ENCODE data around the gene KCNJ16.

The KCNJ16 gene

GRCh38 chr17:70074956-70075355, at the start of gene KCNJ16:
KCNJ16 (plus strand) TSS chr17:70075225; CDS start chr17:70132088, 56,863 bp downstream.
- no peak for FAIRE-seq

DNA sequence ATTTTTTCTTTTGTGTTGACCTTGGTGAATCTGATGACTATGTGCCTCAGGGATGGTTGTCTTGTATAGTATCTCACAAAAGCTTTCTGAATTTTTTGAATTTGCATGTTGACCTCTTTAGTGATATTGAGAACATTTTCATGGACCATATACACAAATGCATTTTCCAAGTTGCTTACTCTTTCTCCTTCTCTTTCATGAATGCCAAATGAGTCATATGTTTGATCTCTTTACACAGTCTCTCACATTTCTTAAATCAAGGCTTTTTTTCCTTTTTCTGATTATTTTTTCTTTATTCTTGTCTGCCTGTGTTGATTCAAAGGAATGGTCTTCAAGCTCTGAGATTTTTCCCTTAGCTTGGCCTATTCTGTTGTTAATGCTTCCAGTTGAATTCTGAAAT, 46.6 kb upstream of the KCNJ16 start:
- no peak for FAIRE-seq

DNA sequence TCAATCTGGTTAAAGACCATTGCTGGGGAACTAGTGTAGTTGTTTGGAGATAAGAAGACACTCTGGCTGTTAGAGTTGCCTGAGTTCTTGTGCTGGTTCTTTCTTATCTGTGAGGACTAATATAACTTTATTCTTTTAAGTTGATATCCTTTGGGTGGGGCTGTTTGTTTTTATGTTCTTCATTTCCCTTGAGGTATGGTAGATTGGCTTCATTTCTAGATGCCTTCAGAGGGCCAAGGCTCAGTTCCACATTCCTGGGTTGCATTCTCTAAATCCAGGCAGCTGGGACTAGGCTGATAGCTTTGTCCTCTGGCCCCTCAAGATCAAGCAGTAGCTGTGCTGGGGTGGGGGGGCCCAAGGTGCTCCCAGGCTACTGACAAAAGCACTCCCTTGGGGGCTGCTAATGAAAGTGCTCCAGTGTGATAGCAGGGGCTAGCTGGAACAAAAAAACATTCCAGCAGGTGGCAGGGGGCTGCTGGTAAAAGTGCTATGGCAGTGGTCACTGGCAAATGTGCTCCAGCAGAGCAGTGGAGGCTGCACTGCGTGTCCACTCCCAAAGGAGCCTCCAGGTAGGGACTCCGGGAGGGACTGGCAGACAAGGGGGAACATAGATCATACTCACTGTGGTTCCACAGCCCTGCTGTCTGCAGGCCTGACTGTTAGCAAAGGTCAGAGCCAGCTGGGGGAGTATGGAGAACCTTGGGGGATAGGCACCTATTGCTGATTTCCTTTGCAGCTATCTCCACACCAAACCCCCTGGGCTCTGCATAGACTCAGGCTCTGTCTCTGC, 45.9 kb upstream of the KCNJ16 start:
- no peak for FAIRE-seq

DNA sequence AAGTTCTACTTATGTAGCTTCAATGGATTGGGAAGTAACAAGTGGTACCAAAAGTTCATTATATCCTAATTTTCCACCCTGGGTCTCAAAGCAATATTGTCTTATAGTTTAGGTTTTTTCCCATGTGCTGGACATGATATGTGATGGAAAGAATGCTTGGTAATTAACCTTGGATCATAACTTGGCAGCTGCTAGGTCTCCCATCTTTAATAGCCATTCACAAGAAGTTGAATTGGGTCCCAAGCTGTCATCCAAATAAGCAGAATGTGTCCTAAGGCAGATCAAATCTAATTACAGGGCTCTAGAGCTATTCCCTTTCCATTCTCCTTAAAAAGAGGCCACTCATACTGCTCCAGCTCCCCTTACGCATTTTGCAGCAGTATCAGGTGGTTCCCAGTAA, 44.7 kb upstream of the KCNJ16 start:
- FAIRE-seq, result no peak

DNA sequence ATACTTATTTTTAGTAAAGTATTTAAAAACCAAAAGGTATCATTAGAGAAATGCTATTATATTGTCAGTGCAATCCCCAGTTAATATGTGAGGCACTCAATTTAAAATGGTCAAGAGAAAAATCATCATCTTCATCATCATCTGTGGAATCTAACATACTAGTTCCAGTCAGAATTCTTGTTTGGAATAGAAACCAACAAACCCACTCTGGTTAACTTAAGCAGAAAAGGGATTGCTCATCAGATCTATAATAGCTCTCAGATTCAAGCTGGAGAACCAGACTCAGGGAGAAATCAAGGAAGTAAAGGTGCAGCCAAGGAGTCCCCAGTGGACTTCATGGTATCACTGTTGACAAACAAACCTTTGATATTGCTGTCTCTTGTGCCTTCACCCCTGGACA, 43.7 kb upstream of the KCNJ16 start:
- FAIRE-seq, result no peak

- no peak for FAIRE-seq
Measured at GRCh38 chr17:70033165-70033564, 41.9 kb upstream of the KCNJ16 start.

- no peak for FAIRE-seq
Measured at GRCh38 chr17:70034158-70034557, 40.9 kb upstream of the KCNJ16 start.

- peak; percentile 15 for FAIRE-seq
Measured at GRCh38 chr17:70037498-70037897, 37.5 kb upstream of the KCNJ16 start.

DNA sequence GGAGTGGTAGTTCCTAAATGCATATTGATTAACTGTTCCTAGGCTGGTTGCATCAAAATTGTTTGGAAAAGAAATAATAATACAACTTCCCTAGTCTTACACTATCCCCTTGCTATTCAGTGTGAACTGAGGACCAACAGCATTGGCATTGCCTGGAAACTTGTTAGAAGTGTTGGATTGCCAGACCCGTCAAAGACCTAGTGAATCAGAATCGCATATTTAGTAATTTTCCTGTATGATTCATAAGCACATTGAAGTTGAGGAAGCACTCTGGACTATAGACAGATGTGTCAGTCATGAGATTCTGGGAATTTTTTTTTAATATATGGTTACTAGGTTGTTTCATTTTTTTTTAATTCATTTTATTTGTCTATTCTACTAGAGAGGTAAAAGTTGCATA, 34.7 kb upstream of the KCNJ16 start:
- no peak for FAIRE-seq

DNA sequence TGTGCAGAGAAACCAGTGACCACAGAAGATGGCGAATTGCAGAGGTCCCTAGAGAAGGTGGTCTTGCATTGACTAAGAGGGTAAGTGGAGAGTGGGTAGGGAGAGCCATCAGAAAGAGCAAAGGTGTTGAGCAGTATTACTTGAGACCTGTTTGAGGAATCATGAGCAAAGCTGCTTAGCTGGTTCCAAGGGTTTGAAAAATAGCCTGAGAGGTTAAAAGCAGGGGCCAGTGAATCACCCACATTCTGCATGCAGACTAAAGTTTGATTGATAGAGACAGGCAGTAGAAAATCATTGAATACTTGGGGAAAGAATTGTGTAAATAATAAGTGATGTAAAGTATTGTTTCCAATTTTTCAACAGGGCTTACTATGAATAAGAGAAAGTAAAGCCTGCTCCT, 34.0 kb upstream of the KCNJ16 start:
- no peak for FAIRE-seq

GRCh38 chr17:70041540-70041939, 33.5 kb upstream of the KCNJ16 start:
- FAIRE-seq, result no peak

GRCh38 chr17:70045780-70046179, 29.2 kb upstream of the KCNJ16 start:
- FAIRE-seq, result peak; percentile 76

DNA sequence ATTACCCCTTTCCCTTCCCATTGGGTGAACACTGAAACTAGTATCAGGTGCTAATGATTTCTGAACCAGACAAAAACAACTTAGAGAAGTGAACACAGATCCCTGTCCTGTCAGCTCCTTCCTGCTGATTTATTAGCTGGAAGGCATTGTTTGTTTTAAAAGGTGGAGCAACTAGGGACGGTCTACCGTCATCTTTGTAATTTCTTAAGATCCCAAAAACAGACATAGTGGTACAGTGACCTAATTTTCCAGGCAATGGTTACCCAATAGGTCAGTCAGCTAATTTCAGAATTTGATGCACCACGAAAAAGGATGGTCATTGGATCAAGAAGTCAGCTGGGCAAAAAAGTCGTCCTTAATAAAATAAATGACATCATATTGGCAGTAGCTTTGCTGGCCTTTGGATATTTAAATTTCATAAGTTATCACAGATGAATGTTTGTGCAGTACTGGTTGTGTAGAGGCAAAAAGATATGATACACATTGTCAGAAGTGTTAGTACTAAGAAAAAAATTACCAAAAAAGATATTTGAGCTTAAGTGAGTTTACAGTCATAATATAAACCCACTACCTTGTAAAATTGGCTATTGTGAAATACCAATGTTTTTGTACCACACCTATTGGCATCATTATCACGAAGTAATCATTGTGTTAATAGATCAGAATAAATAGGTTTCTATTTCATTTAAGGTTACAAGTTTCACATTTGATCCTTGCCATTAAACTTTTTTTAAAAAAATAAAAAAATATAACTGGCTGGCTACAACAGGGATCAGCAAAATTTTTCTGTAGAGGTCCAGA, 27.2 kb upstream of the KCNJ16 start:
- FAIRE-seq, result no peak

DNA sequence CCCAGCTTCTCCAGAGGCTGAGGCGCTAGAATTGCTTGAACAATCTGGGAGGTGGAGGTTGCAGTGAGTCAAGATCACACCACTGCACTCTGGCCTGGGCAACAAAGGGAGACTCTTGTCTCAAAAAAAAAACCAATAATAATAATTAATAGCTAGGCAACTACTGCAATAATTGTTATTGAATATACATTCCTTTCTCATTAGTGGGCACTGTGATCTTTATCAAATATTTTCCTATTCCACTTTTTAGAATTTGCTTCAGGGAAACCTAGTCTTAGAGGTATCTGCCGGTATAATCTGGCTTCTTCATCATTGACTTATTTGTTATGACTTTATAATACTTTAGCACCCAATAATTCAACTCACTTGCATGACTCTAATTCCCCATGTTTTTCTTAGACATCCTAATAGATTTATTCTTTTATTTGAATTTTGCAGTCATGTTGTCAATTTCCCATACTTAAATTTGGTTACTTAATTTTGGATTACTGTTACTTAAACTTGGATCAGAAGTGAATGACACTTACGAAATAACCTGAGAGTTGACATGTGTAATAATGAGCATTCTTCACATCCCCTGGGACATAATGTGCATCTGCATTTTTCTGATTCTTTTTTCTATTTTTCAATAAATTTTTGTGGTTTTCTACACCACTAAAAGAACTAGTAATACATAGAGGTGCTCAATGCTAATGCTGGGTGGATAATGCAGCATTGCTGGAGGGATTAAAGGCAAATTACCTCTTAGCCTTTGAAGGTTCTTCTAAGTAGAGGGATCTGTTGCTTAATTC, 25.0 kb upstream of the KCNJ16 start:
- peak; percentile 74 for FAIRE-seq

DNA sequence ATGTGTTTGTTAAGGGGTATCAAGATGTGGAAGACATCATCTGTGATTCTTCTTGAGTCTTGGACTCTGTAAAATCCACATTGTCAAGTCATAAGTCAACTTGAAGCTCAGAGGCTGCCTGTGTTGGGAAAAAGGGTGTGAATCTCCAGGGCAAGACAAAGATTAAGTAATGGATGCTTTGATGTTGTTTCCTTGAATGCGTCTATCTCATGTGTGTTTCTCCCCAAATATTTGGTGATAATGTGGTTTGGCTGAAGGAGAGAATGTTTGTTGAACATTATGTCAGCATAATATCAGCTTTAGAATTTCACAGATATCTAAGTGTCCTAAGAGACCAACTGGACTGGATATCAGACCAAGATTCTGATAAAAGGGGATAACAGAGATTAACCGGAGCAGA, 24.1 kb upstream of the KCNJ16 start:
- no peak for FAIRE-seq

DNA sequence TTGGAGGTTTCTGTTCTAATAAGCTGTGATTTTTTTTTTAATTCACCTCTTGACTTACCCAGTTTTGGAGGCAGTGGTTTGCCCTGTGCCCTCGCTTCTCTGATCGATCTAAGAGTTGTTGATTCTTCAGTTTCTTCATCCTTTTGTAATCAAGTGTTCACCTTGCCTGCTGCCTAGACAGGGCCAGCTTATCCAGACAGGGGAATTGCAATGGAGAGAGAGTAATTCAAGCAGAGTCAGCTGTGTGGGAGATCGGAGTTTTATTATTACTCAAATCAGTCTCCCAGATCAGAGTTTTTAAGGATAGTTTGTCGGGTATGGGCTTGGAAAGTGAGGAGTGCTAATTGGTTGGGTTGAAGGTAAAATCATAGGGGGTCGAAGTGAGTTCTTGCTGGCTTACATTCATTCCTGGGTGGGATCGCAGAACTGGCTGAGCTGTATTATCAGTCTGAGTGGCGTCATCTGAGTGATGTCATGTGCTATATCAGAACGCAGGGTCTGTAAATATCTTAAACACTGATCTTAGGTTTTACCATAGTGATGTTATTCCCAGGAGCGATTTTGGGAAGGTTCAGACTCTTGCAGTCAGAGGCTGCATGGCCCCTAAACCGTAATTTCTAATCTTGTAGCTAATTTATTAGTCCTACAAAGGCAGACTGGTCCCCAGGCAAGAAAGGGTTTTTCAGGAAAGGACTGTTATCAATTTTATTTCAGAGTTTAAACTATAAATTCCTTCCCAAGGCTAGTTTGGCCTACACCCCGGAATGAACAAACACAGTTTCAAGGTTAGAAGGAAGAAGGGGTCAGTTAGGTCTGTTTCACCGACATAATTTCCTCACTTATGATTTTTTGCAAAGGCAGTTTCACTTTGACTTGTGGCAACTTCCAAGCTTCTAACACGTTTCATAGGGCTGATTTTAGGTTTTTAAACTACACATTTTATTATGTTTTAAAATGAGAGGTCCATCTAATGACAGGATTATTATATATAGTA, 21.5 kb upstream of the KCNJ16 start:
- peak; percentile 95 for FAIRE-seq

DNA sequence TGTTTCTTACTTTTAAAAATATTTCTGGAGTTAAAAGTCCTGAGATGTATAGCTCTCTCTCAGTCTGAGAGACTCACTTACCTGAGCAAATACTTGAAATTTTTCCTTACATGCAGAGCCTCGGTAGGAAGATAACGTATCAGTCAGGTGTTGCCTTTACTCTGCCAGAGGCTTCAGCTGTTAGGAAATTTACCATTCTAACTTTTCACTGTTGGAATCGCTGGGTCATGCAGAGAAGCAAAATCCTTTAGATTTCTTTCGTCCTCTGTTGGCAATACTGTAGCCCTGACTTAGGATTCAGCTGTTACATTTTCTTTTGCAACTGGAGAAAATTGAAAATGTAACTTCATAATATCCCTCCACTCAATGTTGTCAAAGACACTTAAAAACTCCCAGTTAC, 20.0 kb upstream of the KCNJ16 start:
- peak; percentile 86 for FAIRE-seq

DNA sequence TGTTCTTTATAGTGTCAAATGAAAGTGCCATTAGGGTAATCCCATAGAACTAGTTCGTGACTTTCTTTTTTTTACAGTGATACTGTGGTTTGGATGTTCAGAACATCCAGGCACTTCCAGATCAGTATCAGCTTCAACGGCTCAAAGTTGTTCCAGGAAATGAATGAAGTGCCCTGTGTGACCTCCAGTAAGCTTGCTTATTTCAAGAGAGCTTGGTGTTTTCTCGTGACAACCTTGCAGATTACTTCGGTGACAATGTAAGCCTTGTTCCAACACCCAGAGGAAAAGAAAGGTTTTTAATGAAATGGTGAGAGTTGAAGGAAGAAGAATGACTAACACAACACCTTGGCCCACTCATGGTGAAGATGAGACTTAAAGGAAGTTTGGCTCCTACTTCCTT, 16.0 kb upstream of the KCNJ16 start:
- peak; percentile 96 for FAIRE-seq

GRCh38 chr17:70059649-70060048, 15.4 kb upstream of the KCNJ16 start:
- FAIRE-seq, result no peak

DNA sequence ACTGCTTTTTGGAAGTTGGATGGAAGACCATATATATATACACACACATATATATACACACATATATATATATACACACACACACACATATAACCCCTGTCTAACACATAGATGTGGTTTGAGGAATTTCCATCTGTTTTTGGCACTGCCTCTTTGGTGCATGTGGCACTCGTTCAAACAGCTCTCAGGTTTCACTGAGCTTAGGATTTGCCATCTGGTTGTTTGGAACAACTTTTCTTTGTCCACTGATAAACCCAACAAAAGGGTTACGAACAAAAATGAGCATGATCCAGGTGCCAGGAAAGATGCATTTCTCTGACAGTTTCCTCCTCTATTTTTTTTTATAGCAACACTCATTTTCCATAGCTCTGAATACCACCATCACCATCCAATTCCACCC, 14.6 kb upstream of the KCNJ16 start:
- FAIRE-seq, result no peak

DNA sequence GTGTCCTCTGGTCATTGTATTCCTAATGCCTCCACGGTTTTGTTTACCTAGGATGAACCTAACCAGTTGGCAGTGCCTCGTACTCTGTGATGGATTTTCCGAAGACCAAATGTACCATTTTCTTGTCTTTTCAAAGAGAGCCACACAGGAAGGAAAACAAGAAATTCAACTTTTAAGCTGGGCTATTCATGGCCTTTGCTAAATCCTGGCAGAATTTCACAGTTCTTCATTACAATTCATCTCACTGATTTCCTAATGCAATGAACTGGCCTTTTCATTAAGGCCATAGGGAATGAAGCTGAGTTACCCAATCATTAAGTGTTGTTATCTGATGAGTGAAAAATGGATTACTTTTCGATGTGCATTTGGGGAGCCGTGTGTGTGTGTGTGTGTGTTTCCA, 7.9 kb upstream of the KCNJ16 start:
- FAIRE-seq, result no peak

Data from G401.6 (cell line).